PC-9 (cell line): ENCODE data around the gene FBRSL1. TPM values are rescaled to one million over a fixed set of nuclear protein-coding genes. Genes with fewer than 3 reads are reported as not detected.

ENCODE experiments used
- BruUV-seq: library from RNA; stranded (reverse); fragments of 400-500 nt; replicated peaks from 2 replicates; lab custom pipeline; 2021; lab: Mats Ljungman, UMichigan
- CTCF ChIA-PET: fragments of 300-600 bp; sonication (Branson Sonifier 250); formaldehyde crosslinking; loops from one replicate; lab custom pipeline; 2022; ENCODE audit warnings: antibody characterized with exemption; lab: Charles Lee
- POLR2A ChIA-PET: fragments of 300-600 bp; sonication (Branson Sonifier 250); formaldehyde crosslinking; loops from one replicate; lab custom pipeline; 2022; ENCODE audit warnings: antibody characterized with exemption; ENCODE audit not compliant: unreplicated experiment; lab: Charles Lee
- DNase-seq, 2 experiments: peaks; one replicate each; pipeline versions ENCODE4 v3.0.0 to v3.0.0-alpha.2; 2015 to 2022; ENCODE audit warnings: mixed read lengths in 1 of 2
- H2AFZ ChIP-seq: fragments of 200-600 bp; sonication (generic); 2 replicates; pipeline ENCODE4 v1.8.1; 2017; ENCODE audit warnings: antibody characterized with exemption
- H3F3A ChIP-seq: fragments of 200-600 bp; sonication (generic); 2 replicates; pipeline ENCODE4 v1.8.1; 2017; ENCODE audit warnings: antibody characterized with exemption, mild to moderate bottlenecking, low read depth; ENCODE audit not compliant: insufficient read depth
- H3K27ac ChIP-seq: fragments of 200-600 bp; sonication (generic); 2 replicates; pipeline ENCODE4 v1.6.1; 2016; ENCODE audit warnings: mixed run types
- H3K27me3 ChIP-seq: fragments of 200-600 bp; sonication (generic); 2 replicates; pipeline ENCODE4 v1.6.1; 2016; ENCODE audit warnings: low read depth, mixed run types; ENCODE audit not compliant: insufficient read depth
- H3K36me3 ChIP-seq: fragments of 200-600 bp; sonication (generic); 2 replicates; pipeline ENCODE4 v1.6.1; 2016; ENCODE audit warnings: low read depth, mixed run types
- H3K4me1 ChIP-seq: fragments of 200-600 bp; sonication (generic); replicated peaks from 2 replicates; pipeline ENCODE4 v1.6.1; 2016; ENCODE audit warnings: mixed run types; ENCODE audit not compliant: insufficient read depth
- H3K4me2 ChIP-seq: fragments of 200-600 bp; sonication (generic); 2 replicates; pipeline ENCODE4 v1.6.1; 2017; ENCODE audit warnings: mixed run types
- H3K4me3 ChIP-seq: fragments of 200-600 bp; sonication (generic); 2 replicates; pipeline ENCODE4 v1.6.1; 2016; ENCODE audit warnings: mixed run types
- H3K79me2 ChIP-seq: fragments of 200-600 bp; sonication (generic); 2 replicates; pipeline ENCODE4 v1.6.1; 2017; ENCODE audit warnings: low read depth, mixed run types
- H3K9me2 ChIP-seq: fragments of 200-600 bp; sonication (generic); 2 replicates; pipeline ENCODE4 v1.8.1; 2017; ENCODE audit warnings: mild to moderate bottlenecking; ENCODE audit not compliant: insufficient read depth
- H3K9me3 ChIP-seq: fragments of 200-600 bp; sonication (generic); 2 replicates; pipeline ENCODE4 v1.8.1; 2016; ENCODE audit warnings: low read depth; ENCODE audit not compliant: insufficient read depth
- H4K20me1 ChIP-seq: fragments of 200-600 bp; sonication (generic); 2 replicates; pipeline ENCODE4 v1.8.1; 2017; ENCODE audit not compliant: insufficient read depth
- CTCF ChIP-seq: fragments of 200-600 bp; sonication (generic); conservative IDR thresholded peaks from 2 replicates; pipeline ENCODE4 v1.6.1; 2017; ENCODE audit warnings: mixed run types, antibody characterized with exemption, mild to moderate bottlenecking, moderate library complexity
- EZH2 ChIP-seq: fragments of 200-600 bp; sonication (generic); IDR thresholded peaks from 2 replicates; pipeline ENCODE4 v1.8.0; 2017; ENCODE audit warnings: antibody characterized with exemption, low read depth
- intact Hi-C: fragments of 100-400 bp; cut with micrococcal nuclease; formaldehyde crosslinking; loops from one replicate; pipeline ENCODE4 v1.10.0; 2022; ENCODE audit not compliant: unreplicated experiment
- total RNA-seq: library from RNA; stranded (reverse); gene quantifications from 2 replicates; pipeline ENCODE4 v1.2.3, GENCODE V29; 2021

The FBRSL1 gene
- total RNA-seq, 1 experiment from 2014 or later: 59.5 TPM

DNA sequence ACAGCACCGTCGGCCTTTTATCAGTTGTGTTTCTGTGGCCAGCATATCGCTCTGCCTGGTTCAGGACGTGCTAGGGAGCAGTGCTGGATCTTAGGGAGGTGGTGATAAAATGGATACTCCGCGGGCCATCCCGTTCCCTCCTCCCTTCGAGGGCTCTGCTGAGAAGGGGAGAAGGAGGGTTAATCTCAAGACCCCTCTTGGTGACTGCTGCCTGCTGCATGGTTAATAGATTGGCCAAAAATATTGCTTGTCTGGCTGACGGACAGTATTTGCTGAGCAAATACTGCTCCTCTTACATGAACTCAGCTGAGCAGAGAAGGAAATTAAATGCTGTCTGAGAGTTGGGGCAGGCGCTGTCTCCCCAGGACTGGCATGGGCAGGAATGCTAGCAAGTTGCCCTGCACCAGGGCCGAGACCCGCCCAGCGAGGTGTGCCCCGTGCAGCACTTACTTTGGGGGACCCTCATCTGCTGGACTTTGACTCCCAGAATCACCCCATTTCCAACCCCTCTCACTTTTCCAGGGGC is 1.2 kb downstream of the FBRSL1 start:
- TSS peak; percentile 71 for BruUV-seq
- no peak for DNase-seq
- intact Hi-C loops: no loop called here
- no peaks in the 10 kb centered on the region for H3K9me3 ChIP-seq
- H3K4me2 ChIP-seq: peak overlapping the region; percentile 97
- H3K27ac ChIP-seq: no peak overlapping the region
- peaks cover 55% of the 10 kb centered on the region for H3K79me2 ChIP-seq
- no peaks in the 10 kb centered on the region for H3K9me2 ChIP-seq
- H3F3A ChIP-seq: peaks cover 10% of the 10 kb centered on the region
- H4K20me1 ChIP-seq: peaks cover 55% of the 10 kb centered on the region
- peaks cover 44% of the 10 kb centered on the region for H3K4me1 ChIP-seq
- H3K27me3 ChIP-seq: peaks cover 28% of the 10 kb centered on the region
- ChIA-PET CTCF (no interaction called here), POLR2A (no interaction called here)
- no peaks in the 10 kb centered on the region for H3K36me3 ChIP-seq
- no peak for TF ChIP-seq CTCF
- no peak for TF ChIP-seq EZH2
- peak overlapping the region; percentile 81 for H3K4me3 ChIP-seq
- H2AFZ ChIP-seq: no peak overlapping the region

GRCh38 chr12:132491761-132492378 is 1.9 kb downstream of the FBRSL1 start:
- Histone ChIP-seq H3K4me3 (peak overlapping the region; percentile 81), H3K27me3 (peaks cover 24% of the 10 kb centered on the region), H3K27ac (no peak overlapping the region), H3F3A (peaks cover 10% of the 10 kb centered on the region), H3K4me1 (peaks cover 44% of the 10 kb centered on the region), H3K9me3 (no peaks in the 10 kb centered on the region), H4K20me1 (peaks cover 62% of the 10 kb centered on the region), H2AFZ (no peak overlapping the region), H3K36me3 (no peaks in the 10 kb centered on the region), H3K4me2 (peak overlapping the region; percentile 97), H3K79me2 (peaks cover 61% of the 10 kb centered on the region), H3K9me2 (no peaks in the 10 kb centered on the region)
- ChIA-PET CTCF (no interaction called here), POLR2A (no interaction called here)
- intact Hi-C loops: no loop called here
- TF ChIP-seq CTCF (no peak), EZH2 (no peak)
- BruUV-seq: no TSS peak
- no peak for DNase-seq

DNA sequence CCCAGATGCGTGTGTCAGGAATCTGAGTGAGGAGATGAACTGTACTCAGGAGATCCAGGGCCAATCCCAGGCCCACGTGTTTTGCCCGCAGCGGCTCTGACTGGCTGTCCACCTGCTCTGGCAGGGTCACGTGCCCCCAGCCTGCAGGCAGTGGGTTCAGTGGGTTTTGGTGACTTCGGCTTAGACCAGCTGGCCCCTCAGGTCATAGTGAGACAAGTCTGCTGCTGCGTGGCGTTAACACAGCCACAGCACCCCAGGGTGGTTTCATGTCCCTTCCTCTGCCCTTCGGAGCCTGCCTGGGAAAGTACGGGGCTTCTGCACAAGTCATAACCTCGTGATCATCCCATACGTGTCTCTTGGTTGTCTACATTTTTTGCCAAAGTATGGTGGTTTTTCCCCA is 2.6 kb downstream of the FBRSL1 start:
- Histone ChIP-seq H3K9me3 (no peaks in the 10 kb centered on the region), H3K36me3 (no peaks in the 10 kb centered on the region), H3K4me1 (peaks cover 44% of the 10 kb centered on the region), H3K9me2 (no peaks in the 10 kb centered on the region), H3K4me2 (peak overlapping the region; percentile 97), H4K20me1 (peaks cover 68% of the 10 kb centered on the region), H2AFZ (no peak overlapping the region), H3F3A (peaks cover 10% of the 10 kb centered on the region), H3K79me2 (peaks cover 68% of the 10 kb centered on the region), H3K27me3 (peaks cover 20% of the 10 kb centered on the region), H3K27ac (no peak overlapping the region), H3K4me3 (no peak overlapping the region)
- intact Hi-C loops: no loop called here
- no TSS peak for BruUV-seq
- DNase-seq: no peak
- CTCF ChIA-PET: no interaction called here
- TF ChIP-seq EZH2 (no peak), CTCF (no peak)
- POLR2A ChIA-PET: no interaction called here
